Embryonic facial prominence (tissue), 1 donor: ENCODE measurements around the gene HDAC11.
"Not testable (repeated sequence)": the region's sequence is repeated elsewhere in the genome, so short reads cannot be mapped to it uniquely, and the experiment has no call there.

Experiments
- DNase-seq: peaks from one replicate; pipeline ENCODE4 v3.0.0-alpha.2; 2016; ENCODE audit errors: extremely low spot score

HDAC11 gene

GRCh38 chr3:13479582-13480339, at the start of gene HDAC11:
Gene HDAC11 (plus strand): TSS chr3:13480306. CDS start chr3:13480348, 42 bp downstream.
- DNase-seq, result peak; percentile 91

GRCh38 chr3:13430411-13430875, 49.7 kb upstream of the HDAC11 start:
- not testable (repeated sequence) for DNase-seq

GRCh38 chr3:13432093-13432492, 48.0 kb upstream of the HDAC11 start:
- DNase-seq, result no peak

- no peak for DNase-seq
These were observed 46.2 kb upstream of the HDAC11 start for GRCh38 chr3:13433912-13434311.

GRCh38 chr3:13436213-13436612, 43.9 kb upstream of the HDAC11 start:
- DNase-seq, result not testable (repeated sequence)

GRCh38 chr3:13440204-13440817, 39.8 kb upstream of the HDAC11 start:
- no peak for DNase-seq

- DNase-seq, result not testable (repeated sequence)
These were observed 37.2 kb upstream of the HDAC11 start for GRCh38 chr3:13442882-13443281.

GRCh38 chr3:13451301-13451673, 28.8 kb upstream of the HDAC11 start:
- DNase-seq, result no peak

- peak; percentile 40 for DNase-seq
These were observed 27.4 kb upstream of the HDAC11 start for GRCh38 chr3:13452490-13453335.

GRCh38 chr3:13455644-13456043, 24.5 kb upstream of the HDAC11 start:
- no peak for DNase-seq

GRCh38 chr3:13457593-13457992, 22.5 kb upstream of the HDAC11 start:
- DNase-seq, result no peak

GRCh38 chr3:13459605-13460340, 20.3 kb upstream of the HDAC11 start:
- no peak for DNase-seq

GRCh38 chr3:13460341-13460736, 19.8 kb upstream of the HDAC11 start:
- no peak for DNase-seq

GRCh38 chr3:13461169-13462124, 18.7 kb upstream of the HDAC11 start:
- DNase-seq, result no peak

- DNase-seq, result no peak
These were observed 17.9 kb upstream of the HDAC11 start for GRCh38 chr3:13462125-13462629.

- no peak for DNase-seq
These were observed 17.3 kb upstream of the HDAC11 start for GRCh38 chr3:13462822-13463221.

GRCh38 chr3:13463618-13464400, 16.3 kb upstream of the HDAC11 start:
- DNase-seq, result no peak

- DNase-seq, result no peak
These were observed 14.8 kb upstream of the HDAC11 start for GRCh38 chr3:13465236-13465873.

GRCh38 chr3:13466781-13467180, 13.3 kb upstream of the HDAC11 start:
- DNase-seq, result no peak
